ENCODE measurements around the gene NRG2.
A peak's percentile ranks its signal among the peaks of the same experiment; 100 is the strongest.

DNA sequence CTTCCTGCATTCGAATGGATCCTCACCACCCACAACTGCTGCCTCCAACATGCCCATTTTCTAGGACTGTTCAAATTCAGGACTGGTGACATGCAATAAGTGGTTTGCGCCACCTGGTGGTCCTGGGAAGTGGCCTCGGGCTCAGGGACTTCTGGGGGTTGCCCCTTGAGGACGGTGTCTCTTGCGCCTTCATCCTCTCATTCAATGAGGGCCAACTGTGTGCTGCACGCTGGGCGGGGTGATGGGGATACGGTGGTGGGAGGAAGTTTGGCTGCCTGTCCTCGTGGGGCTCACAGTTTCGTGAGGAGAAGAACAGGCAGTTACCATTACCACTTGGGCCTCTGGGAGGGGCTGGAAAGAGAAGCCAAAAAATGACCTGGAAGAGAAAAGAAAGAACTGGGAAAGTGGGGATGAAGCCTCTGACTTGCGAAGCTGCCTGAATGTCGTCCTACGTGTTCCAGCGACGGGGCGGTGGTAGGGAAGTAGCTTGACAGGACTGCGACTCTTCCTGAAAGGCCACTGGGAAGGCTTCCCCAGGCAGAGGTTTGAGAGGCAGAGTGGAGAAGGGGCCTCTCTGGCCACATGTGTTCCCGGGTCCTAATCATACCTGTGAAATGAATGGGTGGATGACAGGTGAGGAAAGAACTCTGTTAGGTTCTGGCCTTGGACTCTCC is 198.5 kb downstream of the NRG2 start:
- TF ChIP-seq, protein P1, sequence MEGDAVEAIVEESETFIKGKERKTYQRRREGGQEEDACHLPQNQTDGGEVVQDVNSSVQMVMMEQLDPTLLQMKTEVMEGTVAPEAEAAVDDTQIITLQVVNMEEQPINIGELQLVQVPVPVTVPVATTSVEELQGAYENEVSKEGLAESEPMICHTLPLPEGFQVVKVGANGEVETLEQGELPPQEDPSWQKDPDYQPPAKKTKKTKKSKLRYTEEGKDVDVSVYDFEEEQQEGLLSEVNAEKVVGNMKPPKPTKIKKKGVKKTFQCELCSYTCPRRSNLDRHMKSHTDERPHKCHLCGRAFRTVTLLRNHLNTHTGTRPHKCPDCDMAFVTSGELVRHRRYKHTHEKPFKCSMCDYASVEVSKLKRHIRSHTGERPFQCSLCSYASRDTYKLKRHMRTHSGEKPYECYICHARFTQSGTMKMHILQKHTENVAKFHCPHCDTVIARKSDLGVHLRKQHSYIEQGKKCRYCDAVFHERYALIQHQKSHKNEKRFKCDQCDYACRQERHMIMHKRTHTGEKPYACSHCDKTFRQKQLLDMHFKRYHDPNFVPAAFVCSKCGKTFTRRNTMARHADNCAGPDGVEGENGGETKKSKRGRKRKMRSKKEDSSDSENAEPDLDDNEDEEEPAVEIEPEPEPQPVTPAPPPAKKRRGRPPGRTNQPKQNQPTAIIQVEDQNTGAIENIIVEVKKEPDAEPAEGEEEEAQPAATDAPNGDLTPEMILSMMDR (conservative IDR thresholded peaks at IDR 0.05; ENCODE audit: low read depth, low read length) = peak; percentile 88
- no peak for TF ChIP-seq EZH2 (IDR thresholded peaks at IDR 0.05; ENCODE audit: borderline replicate concordance, low read depth, low read length, poor library complexity, severe bottlenecking)
